HG03575 (cell line): ENCODE data around the gene ABCB8.

Experiments
- ATAC-seq: cut with Tn5 transposase; IDR thresholded peaks from one replicate; pipeline ENCODE4 v1.9.1; 2021; ENCODE audit not compliant: unreplicated experiment, insufficient number of reproducible peaks, low FRiP score; ENCODE audit errors: extremely low read depth

Gene ABCB8

GRCh38 chr7:150996376-150997074, 31.7 kb upstream of the ABCB8 start:
- ATAC-seq: no peak

DNA sequence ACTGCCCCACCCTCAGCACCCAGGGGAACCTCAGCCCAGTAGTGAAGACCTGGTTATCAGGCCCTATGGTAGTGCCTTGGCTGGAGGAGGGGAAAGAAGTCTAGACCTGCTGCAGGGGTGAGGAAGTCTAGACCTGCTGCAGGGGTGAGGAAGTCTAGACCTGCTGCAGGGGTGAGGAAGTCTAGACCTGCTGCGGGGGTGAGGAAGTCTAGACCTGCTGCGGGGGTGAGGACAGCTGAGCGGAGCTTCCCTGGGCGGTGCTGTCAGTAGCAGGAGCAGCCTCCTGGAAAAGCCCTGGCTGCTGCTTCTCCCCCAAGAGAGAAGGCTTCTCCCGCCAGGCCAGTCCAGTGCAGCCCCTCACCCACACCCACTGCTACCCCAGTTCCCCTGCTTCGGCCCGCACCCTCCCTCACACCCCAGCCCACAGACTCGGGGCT, 31.2 kb upstream of the ABCB8 start:
- ATAC-seq: no peak

DNA sequence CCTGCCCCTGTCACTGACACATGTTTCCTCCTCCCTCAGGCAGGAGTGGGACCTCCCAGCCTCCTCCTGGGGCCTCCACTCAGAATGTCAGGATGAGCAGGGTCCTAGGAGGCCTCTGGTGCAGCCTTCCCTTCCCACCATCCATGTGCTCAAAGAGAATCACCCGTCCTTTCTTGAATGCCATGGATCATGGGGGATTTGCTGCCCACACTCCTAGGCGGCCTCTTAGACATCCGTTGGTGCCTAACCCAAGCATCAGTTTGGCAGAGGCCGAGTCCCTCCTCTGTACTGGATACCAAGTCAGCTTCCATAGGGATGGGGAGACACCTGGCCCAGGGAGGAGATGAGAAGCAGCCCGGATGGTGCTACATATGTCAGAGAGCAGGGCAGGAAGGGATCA, 30.4 kb upstream of the ABCB8 start:
- ATAC-seq: no peak

- ATAC-seq: no peak
Observed at GRCh38 chr7:150998341-150998740, 29.9 kb upstream of the ABCB8 start.

DNA sequence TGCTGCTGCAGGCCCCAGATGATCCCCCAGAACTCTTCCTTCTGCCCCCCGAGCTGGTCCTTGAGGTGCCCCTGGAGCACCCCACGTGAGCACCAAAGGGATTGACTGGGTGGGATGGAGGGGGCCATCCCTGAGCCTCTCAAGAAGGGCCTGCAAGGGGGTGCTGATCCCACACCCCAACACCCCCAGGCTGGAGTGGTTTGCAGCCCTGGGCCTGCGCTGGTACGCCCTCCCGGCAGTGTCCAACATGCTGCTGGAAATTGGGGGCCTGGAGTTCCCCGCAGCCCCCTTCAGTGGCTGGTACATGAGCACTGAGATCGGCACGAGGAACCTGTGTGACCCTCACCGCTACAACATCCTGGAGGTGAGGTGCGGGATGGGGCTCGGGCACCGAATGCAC, 29.2 kb upstream of the ABCB8 start:
- ATAC-seq: no peak

GRCh38 chr7:150999497-151000230, 28.6 kb upstream of the ABCB8 start:
- ATAC-seq: no peak

- no peak for ATAC-seq
Observed at GRCh38 chr7:151000897-151001495, 27.3 kb upstream of the ABCB8 start.

- ATAC-seq: no peak
Observed at GRCh38 chr7:151001546-151001945, 26.7 kb upstream of the ABCB8 start.

GRCh38 chr7:151003572-151003971, 24.7 kb upstream of the ABCB8 start:
- no peak for ATAC-seq

DNA sequence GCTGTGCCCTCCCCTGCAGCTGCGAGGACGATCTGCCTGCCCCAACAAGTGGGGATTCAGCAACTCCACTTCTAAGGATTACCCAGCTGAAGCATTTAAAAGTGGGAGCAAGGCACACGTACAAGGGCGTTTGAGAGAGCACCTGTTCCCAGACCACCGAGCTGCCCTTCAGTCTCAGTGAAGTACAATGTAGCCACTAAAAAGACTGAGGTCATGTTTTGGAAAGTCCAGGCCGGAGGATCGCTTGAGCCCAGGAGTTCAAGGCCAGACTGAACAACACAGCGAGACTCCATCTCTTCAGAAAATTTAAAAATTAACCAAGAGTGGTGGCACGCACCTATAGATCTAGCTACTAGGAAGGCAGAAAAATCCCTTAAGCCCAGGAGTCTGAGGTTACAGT, 22.7 kb upstream of the ABCB8 start:
- no peak for ATAC-seq

- ATAC-seq: no peak
Observed at GRCh38 chr7:151006590-151007300, 21.5 kb upstream of the ABCB8 start.

DNA sequence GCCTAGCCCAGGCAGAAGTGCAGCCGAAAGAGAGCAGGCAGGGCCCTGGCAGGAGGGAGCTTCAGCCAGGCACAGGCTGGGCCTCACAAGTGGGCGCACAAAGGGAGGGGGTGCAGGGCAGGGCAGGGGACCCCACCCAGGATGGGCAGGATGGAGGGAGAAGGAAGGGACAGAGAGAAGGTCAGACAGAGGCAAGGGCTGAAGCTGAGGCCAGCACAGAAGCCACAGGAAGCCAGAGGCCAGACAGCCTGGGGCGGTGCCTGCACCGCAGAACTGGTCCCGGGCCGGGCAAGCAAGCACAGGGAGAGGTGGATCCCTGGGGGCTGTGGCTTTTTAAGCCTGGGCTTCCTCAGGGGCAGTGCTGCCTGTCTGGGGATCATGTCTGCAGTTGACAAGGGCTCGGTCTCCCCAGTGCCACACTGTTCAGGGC, 20.8 kb upstream of the ABCB8 start:
- no peak for ATAC-seq

- no peak for ATAC-seq
Observed at GRCh38 chr7:151008143-151008510, 20.1 kb upstream of the ABCB8 start.

- ATAC-seq: no peak
Observed at GRCh38 chr7:151008511-151009323, 19.5 kb upstream of the ABCB8 start.

- ATAC-seq: no peak
Observed at GRCh38 chr7:151009327-151010036, 18.8 kb upstream of the ABCB8 start.

GRCh38 chr7:151010037-151010306, 18.3 kb upstream of the ABCB8 start:
- ATAC-seq: no peak

- ATAC-seq: no peak
Observed at GRCh38 chr7:151010307-151011096, 17.7 kb upstream of the ABCB8 start.

- no peak for ATAC-seq
Observed at GRCh38 chr7:151011097-151011409, 17.2 kb upstream of the ABCB8 start.
